GM19467 (cell line): ENCODE data around the gene WNT7B.

Experiments
- ATAC-seq: cut with Tn5 transposase; IDR thresholded peaks from one replicate; pipeline ENCODE4 v1.9.1; 2021; ENCODE audit warnings: mild to moderate bottlenecking, moderate library complexity; ENCODE audit not compliant: unreplicated experiment

WNT7B gene

DNA sequence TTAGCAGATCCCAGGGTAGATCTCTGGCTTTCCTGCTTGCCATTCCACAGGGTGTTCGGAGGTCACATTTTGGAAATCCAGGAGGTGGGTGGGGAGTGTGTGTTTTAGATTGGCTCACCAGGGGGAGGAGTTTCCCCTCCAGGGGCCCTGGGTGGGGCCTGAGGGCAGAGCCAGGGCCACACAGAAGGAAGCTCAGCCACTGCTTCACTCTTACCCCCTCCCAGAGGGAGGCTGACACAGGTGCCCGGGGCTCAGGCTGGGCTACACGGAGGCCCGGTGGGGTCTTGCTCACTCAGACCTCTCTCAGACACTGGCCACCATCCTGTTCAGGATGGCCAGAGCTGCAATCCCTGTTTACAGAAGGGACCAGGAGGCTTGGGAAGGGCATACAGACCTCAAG is 2.5 kb downstream of the WNT7B start:
- ATAC-seq, result no peak

DNA sequence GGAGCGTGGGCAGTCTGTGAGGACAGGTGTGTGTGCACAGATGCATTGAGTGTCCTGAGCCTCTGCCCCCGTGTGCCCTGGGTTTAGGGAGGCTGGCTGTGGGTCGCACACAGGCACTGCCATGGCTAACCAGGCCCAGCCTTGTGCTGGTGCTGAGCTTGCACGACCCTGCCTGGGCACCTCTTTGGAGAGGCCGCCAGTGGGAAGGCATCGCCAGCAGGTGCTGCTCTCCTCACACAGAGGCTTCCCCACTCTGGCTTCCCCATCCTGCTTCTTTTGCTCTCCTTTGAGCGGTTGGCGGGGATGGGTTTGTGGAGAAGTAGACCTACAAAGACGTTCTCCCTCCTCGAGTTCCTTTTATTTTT is 4.1 kb downstream of the WNT7B start:
- no peak for ATAC-seq

DNA sequence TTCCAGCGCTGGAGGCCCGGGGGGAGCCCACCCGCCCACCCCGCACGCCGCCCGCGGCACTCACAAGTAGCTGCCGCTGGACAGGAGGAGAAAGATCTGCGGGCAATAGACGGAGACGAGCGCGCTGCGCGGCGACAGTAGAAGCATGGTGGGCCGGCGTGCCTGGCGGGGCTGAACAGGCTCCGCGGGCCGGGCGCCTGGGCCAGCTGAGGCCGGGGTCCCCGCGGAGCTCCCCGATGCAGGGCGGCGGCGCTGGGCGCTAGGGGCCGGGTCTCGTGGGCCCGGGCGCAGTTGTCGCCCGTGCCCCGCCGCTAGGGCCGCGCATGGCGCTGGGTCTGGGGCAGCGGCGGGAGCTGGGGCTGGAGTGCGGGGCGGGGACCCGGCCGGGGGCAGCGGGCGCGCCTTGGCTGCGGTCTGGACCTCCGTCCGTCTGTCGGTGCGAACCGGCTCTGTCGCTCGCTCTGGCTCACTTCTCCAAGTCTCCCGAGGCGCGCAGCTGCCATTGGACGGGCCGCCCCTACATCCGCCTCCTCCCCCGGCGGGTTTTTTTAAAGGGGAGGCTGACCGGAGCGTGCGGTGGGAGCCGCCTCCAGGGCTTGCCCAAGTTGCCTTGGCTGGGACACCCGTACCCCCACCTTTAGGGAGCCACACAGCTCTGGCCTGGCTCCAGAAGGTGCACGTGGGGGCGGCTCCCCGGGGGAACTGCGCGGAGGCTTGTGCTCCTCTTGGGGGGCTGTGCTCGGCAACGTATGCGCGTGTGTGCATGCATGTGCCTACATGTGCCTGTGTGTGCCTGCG is 4.7 kb downstream of the WNT7B start:
- no peak for ATAC-seq

DNA sequence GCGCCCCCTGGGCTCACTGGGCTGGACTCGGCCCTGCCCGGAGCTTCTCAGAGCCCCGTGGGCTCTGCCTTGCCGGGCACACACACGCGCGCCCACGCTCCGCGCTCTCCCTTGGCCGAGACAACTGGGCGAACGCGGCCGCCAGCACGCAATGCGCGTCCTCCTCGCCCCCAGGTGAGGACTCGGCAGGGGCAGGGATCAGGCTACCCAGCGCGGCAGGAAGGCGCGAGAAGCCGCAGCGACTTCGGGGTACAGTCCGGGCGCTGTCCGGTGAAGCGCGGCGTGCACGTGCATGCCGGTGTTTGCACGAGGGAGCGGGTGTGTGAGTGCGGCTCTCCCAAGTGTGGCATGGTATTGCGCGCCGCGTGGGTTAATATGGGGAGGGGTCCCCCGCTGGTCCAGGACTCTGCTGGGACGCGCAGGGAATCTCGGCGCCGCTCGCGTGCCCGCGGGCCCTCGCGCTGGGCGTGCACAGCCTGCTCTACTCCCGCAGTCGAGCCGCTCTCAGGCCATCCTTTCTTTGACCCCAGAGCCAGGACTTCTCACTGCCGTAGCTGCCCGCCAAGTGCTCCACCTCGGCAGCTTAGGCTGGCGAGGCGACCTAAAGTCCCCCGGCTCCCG is 5.4 kb downstream of the WNT7B start:
- no peak for ATAC-seq

DNA sequence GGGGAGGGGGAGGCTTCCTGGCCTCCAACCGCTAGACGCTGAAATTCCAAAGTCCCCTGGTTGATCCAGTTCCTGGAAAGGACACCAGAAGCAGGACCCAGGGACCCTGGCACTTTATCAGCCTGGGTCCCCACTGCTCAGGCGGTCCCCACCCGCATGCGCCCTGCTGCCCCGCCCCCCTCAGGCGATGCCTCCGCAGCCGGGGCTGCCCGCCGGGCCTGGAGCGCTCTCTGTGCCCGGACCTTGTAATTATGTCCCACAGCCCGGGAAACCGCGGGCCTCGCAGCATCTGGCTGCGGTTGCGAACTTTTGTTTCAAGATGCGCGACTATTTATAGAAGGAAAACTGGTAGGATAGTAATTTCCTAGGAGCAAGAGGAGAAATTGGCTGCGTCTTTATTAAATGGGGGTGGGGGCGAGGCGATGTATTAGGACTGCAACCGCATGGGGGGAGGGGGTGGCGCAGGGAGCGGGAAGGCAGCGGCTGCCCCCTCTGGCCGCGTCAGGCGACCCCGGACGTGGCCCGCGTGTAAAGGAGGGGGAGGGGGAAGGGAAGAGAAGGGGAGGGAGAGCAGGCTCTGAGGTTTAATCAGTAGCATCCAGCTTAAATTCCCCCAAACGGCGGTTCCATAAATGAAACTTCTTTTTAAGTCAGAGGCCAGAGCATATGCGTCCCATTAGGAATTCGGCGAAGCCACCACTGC is 6.1 kb downstream of the WNT7B start:
- no peak for ATAC-seq

DNA sequence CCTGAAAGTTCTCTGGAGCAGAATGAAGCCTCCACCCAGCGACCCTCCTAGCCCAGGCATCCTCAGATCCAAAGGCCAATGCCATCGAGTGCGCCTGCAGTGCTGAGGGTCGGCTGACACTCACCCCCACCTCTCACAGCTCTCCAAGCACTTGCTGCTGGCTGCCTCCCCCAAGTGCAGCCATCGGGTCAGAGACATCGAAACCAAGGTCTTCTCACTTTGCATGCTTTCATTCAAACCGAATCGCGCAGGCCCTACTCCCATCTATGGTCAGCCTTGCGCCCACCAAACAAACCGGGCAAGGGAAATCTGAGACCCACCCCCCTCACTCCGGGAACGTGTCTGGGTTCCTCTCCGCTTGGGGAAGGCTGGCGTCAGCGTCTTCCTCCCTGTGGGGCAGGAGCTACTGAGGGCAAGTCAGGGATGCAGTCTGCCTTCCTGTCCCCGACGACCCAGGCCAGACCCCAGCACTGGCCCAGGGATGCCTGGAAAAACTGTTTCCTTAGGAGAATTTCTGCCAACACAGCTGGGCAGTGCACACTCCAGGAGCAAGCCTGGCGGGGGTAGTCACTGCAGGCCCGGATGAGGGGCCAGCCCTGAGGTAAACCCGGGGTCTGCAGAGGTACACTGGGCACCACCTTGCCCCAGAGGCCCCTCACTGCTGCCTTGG is 7.0 kb downstream of the WNT7B start:
- ATAC-seq, result no peak

DNA sequence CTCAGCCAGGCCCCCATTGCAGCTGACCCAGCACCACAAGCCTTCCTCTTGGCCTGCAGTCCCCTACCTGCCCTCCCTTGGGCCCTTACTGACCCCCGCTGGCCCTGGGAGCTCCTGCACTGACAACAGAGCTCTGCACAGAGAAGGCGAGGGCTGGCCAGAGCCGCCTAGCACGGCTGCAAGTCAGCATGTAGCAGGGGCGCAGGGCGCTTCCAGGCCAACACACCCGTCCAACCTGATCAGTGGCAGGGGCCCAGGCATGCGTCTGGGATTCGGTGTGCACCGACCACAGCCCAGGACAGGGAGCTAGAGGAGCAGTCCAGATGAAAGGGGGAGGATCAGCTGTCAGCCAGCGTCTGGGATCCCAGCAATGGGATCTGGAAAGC is 7.6 kb downstream of the WNT7B start:
- no peak for ATAC-seq

DNA sequence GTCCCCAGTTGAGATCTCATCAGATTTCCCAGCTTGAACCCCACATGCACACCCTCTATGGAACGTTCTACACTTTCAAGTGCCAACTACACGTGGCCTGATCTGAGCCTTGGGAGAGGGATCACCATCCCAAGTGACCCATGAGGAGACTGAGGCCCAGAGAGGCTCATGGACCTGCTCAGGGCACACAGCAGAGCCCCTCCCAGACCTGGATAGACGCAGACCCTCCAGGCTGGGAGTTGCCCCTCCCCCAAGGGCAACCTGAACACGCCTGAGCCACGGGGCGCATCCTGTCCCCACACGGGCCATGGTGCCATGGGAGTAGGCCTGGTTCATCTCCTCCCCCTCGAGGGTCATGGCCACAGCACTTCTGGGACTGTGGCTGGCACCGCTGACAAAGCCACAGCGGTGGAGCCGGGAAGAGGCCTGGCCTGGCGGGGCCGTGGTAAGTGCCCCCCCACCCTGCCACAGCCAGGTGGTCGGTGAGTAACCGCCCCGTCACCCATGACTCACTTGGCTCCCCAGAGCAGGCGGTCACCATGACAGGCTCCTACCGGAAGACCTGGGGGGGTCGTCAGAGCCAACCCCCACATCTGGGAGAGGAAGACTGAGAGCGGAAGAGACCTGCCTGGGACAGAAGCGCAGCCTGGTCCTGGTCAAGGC is 8.1 kb downstream of the WNT7B start:
- ATAC-seq, result no peak

DNA sequence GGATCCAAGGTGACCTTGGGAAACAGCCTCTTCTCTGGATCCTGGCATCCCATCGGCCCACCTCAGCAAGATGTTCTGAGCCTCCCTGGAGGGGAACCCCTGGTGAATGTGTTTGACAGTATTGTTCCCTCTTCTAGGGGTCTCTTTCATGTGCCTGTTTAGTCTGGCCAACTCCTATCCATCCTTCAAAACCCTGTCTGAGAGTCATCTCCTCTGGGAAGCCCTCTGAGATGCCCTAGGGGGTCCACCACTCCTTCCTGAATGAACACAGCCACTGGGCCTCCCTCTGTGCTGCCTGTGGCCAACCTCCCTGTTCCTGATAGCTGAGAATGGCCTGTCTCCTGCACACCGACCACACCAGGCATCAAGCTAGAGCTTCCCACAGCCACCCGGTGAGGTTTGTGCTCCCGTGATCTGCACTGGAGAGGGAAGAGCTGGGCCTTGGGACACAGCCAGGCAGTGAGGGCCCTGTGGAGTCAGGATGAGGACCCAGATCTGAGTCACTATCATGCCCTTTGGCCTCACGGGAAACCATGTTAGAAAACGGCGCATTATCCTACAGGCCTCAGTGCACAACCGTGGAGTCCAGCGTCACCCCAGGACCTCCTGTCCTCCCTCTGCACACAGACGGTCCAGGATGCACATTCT is 8.8 kb downstream of the WNT7B start:
- no peak for ATAC-seq

DNA sequence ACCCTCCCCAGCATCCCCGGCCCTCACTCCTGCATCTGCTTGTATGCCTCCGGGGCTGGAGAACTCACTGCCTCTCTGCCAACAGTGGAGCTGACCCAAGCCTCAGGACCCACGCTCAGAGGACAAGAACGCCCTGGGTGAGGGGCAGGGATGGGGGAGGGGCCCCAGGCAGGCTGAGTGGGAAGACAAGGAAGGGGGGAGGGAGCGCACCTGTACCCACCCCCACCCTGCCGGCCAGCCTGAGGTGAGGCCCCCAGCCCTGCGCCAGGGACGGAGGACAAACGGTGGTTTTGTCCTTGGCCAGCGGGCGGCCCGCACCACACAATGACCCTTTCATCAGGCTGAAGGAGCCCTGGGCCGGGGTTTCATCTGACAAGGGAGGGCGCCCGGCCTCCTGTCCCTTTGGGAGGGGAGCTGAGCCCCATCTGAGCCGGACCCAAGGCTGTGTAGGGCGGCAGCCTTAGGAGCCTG is 10.0 kb downstream of the WNT7B start:
- ATAC-seq, result no peak

DNA sequence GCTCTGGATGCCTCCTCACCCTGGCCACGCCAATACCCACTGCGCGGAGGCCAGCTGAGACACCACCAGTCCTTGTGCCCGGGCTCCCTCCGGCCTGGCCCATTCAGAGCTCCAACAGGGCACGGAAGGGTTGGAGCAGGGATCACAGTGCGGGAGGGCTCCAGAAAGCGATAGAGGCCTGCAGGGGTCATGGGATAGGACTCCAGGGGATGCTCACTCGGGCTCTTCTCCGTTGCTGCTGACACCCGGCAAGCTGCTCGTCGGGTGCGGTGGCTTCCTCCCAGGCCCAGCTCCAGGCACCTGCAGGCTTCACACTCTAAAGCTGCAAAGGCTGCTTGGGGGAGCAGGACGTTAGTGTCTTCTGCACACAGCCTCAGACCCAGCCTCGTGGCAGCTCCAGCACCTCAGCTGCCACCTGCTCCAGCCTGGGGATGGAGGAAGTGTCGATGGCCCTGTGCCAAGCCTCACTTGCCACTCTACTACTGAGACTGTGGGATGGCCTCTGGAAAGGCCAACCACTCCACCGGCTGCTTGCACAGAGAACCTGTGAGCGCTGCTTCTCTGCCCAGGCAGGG is 10.6 kb downstream of the WNT7B start:
- ATAC-seq, result no peak

DNA sequence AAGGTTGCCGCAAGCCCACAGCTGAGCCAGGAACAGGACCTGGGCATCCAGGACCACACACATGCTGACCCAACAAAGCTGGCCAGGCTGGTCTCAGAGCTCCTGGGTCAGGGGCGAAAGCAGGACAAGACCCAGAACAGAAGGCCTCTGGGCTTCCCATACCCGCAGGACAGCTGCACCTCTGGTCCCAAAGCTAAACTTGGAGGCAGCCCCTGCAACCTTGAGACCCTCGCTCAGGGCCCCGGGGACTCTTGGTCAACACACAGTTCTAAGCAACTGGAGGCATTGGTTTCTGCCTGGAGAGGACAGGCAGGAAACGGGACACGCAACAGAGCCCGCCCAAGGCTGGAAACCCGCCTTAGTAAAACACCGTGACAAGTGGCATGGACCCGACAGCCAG is 11.4 kb downstream of the WNT7B start:
- no peak for ATAC-seq

DNA sequence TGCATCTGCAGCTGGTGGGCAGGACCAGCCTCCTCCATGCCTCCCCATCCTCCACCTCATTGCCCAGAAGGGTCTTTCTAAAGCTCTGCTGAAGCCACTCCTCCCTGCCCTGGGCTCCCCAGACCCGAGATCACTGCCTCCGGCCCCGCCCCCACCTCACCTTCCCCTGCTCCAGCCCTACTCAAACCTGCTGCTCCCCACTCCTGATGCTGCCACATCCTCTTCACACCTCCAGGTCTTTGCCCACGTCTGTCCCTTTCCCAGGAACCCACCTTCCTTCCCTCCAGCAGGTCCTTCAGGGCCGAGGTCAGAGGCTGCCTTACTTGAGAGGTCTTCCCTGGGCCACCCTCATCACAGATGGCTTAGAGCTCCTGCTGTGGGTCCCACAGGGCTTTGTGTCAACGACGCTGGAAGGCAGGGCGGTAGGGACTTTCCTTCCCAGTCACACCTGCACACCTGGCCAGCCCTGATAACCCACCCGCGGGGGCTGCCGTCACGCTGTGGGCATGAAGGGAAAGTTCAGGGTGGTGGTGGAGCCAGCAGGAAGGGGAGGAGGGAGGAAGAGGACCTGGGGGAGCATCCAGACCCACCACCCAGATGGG is 11.9 kb downstream of the WNT7B start:
- no peak for ATAC-seq

DNA sequence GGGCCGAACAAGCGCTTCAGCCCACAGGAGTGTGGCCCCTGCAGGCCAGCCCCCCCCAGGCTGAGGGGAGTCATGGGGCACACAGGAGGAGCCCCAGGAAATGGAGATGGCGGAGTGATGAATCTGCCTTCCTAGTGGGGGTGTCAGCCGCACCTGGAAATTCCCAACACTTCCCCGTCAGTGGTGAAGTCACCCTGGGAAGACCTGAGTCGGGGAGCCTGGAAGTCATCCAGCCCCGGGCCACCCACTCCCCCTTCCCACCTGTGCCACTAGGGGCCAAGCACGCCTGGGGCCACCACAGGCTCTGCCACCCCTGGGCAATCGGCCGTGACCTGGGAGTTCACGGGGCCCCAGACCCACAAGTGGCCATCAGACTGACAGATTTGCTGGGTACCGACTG is 12.6 kb downstream of the WNT7B start:
- no peak for ATAC-seq

DNA sequence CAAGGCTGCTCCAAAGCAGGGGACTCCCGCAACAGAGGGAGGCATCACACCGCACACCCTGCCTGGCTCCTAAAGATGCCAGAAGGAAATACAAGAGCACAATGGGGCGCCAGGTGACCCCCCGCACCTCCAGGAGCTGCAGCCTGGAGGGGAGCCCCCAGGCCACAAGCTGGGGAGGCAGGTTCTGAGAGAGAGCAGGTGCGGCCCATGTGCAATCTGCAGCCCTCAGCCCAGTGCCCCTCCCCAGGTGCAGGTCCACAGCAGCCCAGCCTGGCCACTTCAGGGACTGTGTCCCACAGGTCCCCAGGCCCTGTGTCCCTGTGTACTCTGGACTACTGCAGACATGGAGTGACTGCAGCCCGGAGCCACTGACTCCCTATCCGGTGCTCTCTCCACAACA is 13.1 kb downstream of the WNT7B start:
- ATAC-seq, result no peak

DNA sequence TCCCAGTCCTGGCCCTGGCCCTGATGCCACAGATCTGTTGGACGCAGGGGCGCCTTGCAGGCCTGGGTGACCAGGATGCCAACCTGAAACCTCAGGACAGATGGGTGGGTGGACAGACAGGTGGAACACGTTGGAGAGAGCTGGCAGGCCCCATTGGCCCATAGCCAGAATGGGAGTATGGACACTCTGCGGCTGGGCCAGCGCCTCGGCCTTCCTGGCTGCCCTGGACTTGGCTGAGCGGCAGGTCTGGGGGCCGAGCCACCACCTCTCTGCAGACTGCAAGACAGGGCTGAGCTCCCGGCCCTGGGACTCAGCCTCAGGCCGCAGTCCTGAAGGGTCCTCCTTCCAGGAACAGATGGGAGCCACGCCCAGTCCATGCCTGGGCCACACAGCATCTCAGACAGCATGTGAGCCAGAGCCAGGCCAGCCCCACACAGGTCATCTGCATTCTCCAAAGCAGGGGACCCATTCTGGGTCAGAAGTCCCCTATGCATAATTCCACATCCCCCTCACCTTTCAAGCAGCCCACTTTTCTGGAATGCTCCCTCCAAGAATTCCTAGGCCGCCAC is 14.1 kb downstream of the WNT7B start:
- ATAC-seq, result no peak

DNA sequence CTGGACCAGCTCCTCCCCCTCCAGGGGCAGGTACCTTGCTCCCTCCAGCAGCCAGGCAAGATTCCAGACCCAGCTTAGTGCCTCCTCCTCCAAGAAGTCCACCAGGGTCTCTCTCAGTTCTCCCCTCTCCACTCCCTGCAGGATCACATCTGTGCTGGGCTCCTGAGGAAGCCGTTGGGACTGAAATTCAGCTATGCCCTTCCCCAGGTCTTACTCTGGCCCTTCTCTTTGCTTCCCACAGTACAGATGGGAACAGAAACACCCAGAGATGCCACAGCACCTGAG is 14.6 kb downstream of the WNT7B start:
- ATAC-seq, result no peak

DNA sequence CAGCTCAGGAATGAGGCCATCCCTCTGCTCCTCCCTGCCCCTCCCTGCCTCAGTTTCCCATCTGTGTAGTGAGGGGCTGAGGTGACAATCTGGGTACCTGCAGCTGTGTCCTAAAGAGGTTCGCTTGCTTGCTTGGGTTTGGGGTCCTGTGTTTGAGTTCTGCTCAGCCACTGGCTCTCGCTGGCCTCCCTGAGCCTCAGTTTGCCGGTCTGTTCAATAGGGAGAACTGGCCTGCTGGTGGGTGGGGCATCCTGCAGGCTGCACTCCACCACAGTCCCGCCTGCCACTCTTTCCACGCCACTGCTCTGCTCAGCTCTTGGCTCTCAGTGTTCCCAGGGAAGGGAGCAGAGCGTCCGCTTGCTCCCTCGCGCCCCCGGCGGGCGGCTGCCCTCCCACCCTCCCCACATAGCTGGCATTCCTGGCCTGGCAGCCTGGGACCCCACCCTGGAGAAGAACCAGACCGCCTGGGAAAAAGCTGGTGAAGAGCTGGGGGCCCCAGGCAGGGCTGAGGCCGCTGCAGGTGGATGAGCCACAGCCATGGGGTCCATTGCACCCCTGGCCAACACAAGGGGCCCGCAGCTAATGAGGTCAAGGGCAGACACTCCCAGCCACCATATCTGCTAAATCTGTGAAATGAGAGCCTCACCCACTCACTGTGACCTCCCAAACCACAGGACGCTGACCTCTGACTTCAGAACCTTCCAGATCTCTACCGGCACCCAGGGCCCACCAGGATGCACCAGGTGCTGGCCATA is 15.1 kb downstream of the WNT7B start:
- no peak for ATAC-seq
